ENCODE measurements around the gene TBCD.

GRCh38 chr17:82780195-82780594 lies 28.3 kb downstream of the TBCD start:
- no peak for TF ChIP-seq POLR2A (IDR thresholded peaks at IDR 0.05)
- TF ChIP-seq, protein P1, sequence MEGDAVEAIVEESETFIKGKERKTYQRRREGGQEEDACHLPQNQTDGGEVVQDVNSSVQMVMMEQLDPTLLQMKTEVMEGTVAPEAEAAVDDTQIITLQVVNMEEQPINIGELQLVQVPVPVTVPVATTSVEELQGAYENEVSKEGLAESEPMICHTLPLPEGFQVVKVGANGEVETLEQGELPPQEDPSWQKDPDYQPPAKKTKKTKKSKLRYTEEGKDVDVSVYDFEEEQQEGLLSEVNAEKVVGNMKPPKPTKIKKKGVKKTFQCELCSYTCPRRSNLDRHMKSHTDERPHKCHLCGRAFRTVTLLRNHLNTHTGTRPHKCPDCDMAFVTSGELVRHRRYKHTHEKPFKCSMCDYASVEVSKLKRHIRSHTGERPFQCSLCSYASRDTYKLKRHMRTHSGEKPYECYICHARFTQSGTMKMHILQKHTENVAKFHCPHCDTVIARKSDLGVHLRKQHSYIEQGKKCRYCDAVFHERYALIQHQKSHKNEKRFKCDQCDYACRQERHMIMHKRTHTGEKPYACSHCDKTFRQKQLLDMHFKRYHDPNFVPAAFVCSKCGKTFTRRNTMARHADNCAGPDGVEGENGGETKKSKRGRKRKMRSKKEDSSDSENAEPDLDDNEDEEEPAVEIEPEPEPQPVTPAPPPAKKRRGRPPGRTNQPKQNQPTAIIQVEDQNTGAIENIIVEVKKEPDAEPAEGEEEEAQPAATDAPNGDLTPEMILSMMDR (IDR thresholded peaks at IDR 0.05) = no peak
